Inflammatory macrophage treated with lipopolysaccharide for 4 hours (primary cell): ENCODE measurements around the gene CSNK1A1L.
"Not testable (repeated sequence)": the region's sequence is repeated elsewhere in the genome, so short reads cannot be mapped to it uniquely, and the experiment has no call there.

ENCODE experiments used
- DNase-seq: peaks from one replicate; pipeline ENCODE4 v3.0.0-alpha.2; 2020

The CSNK1A1L gene

GRCh38 chr13:37056228-37056627, 49.2 kb downstream of the CSNK1A1L start:
- DNase-seq: not testable (repeated sequence)
